ENCODE results near the gene PHOSPHO2.
A peak's percentile ranks its signal among the peaks of the same experiment; 100 is the strongest.

GRCh38 chr2:169694113-169694893, at the start of gene PHOSPHO2, which contains the start of gene CFAP210:
- TF ChIP-seq CTCF (IDR thresholded peaks at IDR 0.05) (no peak), POLR2A (IDR thresholded peaks at IDR 0.05) (peak; percentile 35 to 81)

Data from suprapubic skin (tissue), 3 donors.